HG03135 (cell line): ENCODE results near the gene MZB1.

Source experiments
- ATAC-seq: cut with Tn5 transposase; IDR thresholded peaks from one replicate; pipeline ENCODE4 v1.9.1; 2021; ENCODE audit warnings: mild to moderate bottlenecking, moderate library complexity; ENCODE audit not compliant: unreplicated experiment

MZB1 gene

DNA sequence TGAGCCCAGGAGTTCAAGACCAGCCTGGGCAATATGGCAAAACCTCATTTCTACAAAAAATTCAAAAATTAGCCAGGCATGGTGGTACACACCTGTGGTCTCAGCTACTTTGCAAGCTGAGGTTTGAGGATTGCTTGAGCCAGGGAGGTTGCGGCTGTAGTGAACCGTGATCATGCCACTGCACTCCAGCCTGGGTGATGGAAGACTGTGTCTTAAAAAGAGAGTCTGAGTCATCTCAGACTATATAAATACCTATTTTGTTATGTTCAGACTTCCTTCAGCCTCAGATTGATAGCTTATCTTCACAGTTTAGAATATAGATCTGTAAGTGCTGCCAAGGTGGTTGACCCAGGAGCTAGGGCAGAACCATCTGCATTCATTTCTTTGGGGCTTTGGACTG is 49.7 kb downstream of the MZB1 start:
- ATAC-seq: no peak
